Ovary (tissue), 10 donors: ENCODE data around the gene ZNF148. TPM values are rescaled to one million over a fixed set of nuclear protein-coding genes. Genes with fewer than 3 reads are reported as not detected.

Source experiments
- DNase-seq, 5 donors: peaks; one replicate each; pipeline ENCODE4 v3.0.0-alpha.2; 2019 to 2020
- H3K27ac ChIP-seq, 2 donors: fragments of 200-600 bp; one replicate each; pipeline versions ENCODE4 v1.5.1 to v1.8.0; 2019 to 2022
- H3K27me3 ChIP-seq: fragments of 200-600 bp; one replicate; pipeline ENCODE4 v1.8.0; 2022
- H3K36me3 ChIP-seq: fragments of 200-600 bp; sonication (generic); one replicate; pipeline ENCODE4 v1.5.1; 2019
- H3K4me1 ChIP-seq: one replicate; pipeline ENCODE4 v1.8.1; 2013; ENCODE audit warnings: mild to moderate bottlenecking, moderate library complexity; ENCODE audit not compliant: insufficient read depth
- H3K4me3 ChIP-seq: fragments of 200-600 bp; sonication (generic); one replicate; pipeline ENCODE4 v1.5.1; 2017
- H3K9me3 ChIP-seq, 2 donors: fragments of 200-600 bp in 1 of 2; sonication (generic) in 1 of 2; one replicate each; pipeline versions ENCODE4 v1.5.1 to v1.8.1; 2013 to 2019; ENCODE audit warnings: mild to moderate bottlenecking in 1 of 2, moderate library complexity in 1 of 2
- EP300 ChIP-seq: sonication (generic); formaldehyde crosslinking; IDR thresholded peaks from one replicate; pipeline ENCODE4 v1.6.1; 2017; ENCODE audit warnings: antibody characterized with exemption
- POLR2A ChIP-seq: fragments of 450-650 bp; IDR thresholded peaks from one replicate; pipeline ENCODE4 v1.6.1; 2017; ENCODE audit warnings: antibody characterized with exemption, mild to moderate bottlenecking, moderate library complexity
- WGBS, 3 donors: extraction: QIAGEN DNeasy Blood & Tissue Kit in 1 of 3; methylation state at CpG; one replicate each; pipeline versions ENCODE4 v1.1.5 to v1.1.7; 2013 to 2017; 5-methylcytosine and 5-hydroxymethylcytosine counted together
- intact Hi-C, 4 donors: fragments of 100-400 bp; cut with DNase I; formaldehyde crosslinking; loops; one replicate each; pipeline versions ENCODE4 v1.11.0 to v1.15.1; 2022 to 2023
- long read RNA-seq, 3 donors: library from polyadenylated mRNA in 2 of 3; unstranded in 2 of 3; transcript quantifications; one replicate each; pipeline ENCODE4 v2.0.0 and lab custom pipeline, GENCODE V29; 2021 to 2026
- polyA plus RNA-seq, 2 donors: library from polyadenylated mRNA; stranded (reverse); fragments of 200-250 nt in 1 of 2; fragments of 350-450 nt in 1 of 2; fragmentation: Illumina TruSeq in 1 of 2; extraction: RNeasy Lipid Tissue Mini Kit (QIAGEN cat#74804) in 1 of 2; gene quantifications; one replicate each; pipeline ENCODE4 v1.2.3, GENCODE V29; 2013 to 2014
- total RNA-seq, 7 donors: library from RNA; depleted of rRNA in 2 of 7; stranded (reverse); fragments of >200 nt in 2 of 7; fragmentation: NEBNext Ultra II Directional in 3 of 7; extraction: Animal tissue kit (Norgen Biotek cat#: 25700) in 3 of 7; gene quantifications; one replicate each; pipeline versions ENCODE4 v1.1.0 to v1.2.4, GENCODE V29; 2016 to 2023
- TF ChIP-seq, protein P1 (sequence below), 3 donors: fragments of 450-650 bp in 2 of 3; fragments of 200-600 bp in 1 of 3; IDR thresholded peaks; one replicate each; pipeline versions ENCODE4 v1.5.1 to v1.8.0; 2016 to 2022; ENCODE audit warnings: antibody characterized with exemption in 3 of 3, mild to moderate bottlenecking in 1 of 3
- donor health status: DM: no; HTN: no; CAD: no; lungs with moderate emphysema.
- donor health status: DM: no; HTN: no; CAD: no.
- donor health status: Bipolar disorder and iron deficiency.
- donor health status: DM: yes; HTN: yes; CAD: no.
- donor health status: DM: no; HTN: no; CAD: no.
- donor health status: DM: yes; HTN: yes; CAD: no.

Gene ZNF148, protein sequence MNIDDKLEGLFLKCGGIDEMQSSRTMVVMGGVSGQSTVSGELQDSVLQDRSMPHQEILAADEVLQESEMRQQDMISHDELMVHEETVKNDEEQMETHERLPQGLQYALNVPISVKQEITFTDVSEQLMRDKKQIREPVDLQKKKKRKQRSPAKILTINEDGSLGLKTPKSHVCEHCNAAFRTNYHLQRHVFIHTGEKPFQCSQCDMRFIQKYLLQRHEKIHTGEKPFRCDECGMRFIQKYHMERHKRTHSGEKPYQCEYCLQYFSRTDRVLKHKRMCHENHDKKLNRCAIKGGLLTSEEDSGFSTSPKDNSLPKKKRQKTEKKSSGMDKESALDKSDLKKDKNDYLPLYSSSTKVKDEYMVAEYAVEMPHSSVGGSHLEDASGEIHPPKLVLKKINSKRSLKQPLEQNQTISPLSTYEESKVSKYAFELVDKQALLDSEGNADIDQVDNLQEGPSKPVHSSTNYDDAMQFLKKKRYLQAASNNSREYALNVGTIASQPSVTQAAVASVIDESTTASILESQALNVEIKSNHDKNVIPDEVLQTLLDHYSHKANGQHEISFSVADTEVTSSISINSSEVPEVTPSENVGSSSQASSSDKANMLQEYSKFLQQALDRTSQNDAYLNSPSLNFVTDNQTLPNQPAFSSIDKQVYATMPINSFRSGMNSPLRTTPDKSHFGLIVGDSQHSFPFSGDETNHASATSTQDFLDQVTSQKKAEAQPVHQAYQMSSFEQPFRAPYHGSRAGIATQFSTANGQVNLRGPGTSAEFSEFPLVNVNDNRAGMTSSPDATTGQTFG
- total RNA-seq (10 to 100 TPM; 22.2 to 98.8 (median 67.4) TPM), polyA plus RNA-seq (10 to 100 TPM in 1 of 2 donors, 1 to 10 TPM in 1; 9.1 to 19.1 TPM)
- long read RNA-seq, donor 1, full-length matches to known transcripts, result 78 of 127 reads
- long read RNA-seq, donor 1, partial matches to known transcripts, result 5 of 127 reads
- long read RNA-seq, donor 1, other reads (novel, unspliced or antisense), result 44 of 127 reads
- long read RNA-seq, donor 2, full-length matches to known transcripts, result 7 of 7 reads
- long read RNA-seq, donor 2, partial matches to known transcripts, result 0 of 7 reads
- long read RNA-seq, donor 2, other reads (novel, unspliced or antisense), result 0 of 7 reads
- long read RNA-seq, donor 3, full-length matches to known transcripts, result 14 of 19 reads
- long read RNA-seq, donor 3, partial matches to known transcripts, result 0 of 19 reads
- long read RNA-seq, donor 3, other reads (novel, unspliced or antisense), result 5 of 19 reads

DNA sequence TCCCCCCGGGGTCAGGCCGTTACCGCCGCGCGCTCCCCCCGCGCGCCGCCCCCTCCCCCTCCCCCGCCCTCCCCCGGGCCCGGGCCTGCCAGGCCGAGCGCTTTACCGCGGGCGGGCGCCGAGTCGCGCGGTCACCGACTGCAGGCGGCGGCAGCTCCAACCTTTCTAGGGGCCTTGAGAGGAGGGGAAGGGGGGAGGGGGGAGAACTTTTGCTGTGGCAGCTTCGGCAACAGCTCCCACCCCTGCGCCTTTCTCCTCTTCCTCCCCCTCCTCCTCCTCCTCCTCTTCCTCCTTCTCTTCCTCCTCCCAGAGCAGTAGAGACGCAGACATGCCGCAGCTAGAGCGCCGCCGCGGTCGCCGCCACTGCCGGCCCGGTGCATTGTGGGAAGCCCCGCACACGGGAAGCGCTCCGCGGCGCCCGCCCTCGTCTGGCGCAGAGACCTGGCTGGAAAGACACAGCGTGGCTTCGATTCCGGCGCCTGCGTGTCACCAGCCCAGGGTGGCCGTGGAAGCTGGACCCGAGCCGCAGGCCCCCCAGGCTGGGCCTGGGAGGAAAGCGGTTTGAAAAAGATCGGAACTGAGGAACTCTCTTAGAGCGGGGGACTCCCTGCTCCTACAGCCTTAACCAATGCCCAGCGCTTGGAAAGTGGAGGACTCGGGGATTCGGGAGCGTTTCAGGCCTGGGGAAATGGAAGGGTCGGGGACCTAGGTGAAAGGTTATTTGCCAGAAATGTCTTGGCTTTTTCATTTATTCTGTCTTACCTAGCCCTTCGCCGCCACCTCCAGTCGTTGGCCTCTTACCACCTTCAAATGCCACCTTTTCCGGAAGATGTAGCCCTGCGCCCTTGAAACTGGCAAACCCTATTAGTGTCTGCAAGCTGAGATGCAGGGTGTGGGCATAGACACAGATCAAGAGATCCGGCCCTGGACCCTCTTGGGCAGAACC is at the start of gene ZNF148:
Gene ZNF148, minus strand, starts transcription at position 330 of the 946 bp plus-strand sequence. CDS start 61,685 bp downstream, outside the sequence.
- 0 to 1% (median 1%) methylated on average over 48 to 68 of the region's 69 CpGs for WGBS, 3 donors
- H3K9me3 ChIP-seq, result no peaks in the 10 kb centered on the region
- intact Hi-C loops, result loop anchor here in 1 of 4 donors (10.0 kb wide), 2 partner anchors 380 to 1340 kb away; partner anchors contain the start of gene KALRN
- peaks cover 6% of the 10 kb centered on the region for H3K4me1 ChIP-seq
- H3K27ac ChIP-seq, result peak within 1 kb of the TSS; percentile 45 to 85
- TF ChIP-seq, protein P1, sequence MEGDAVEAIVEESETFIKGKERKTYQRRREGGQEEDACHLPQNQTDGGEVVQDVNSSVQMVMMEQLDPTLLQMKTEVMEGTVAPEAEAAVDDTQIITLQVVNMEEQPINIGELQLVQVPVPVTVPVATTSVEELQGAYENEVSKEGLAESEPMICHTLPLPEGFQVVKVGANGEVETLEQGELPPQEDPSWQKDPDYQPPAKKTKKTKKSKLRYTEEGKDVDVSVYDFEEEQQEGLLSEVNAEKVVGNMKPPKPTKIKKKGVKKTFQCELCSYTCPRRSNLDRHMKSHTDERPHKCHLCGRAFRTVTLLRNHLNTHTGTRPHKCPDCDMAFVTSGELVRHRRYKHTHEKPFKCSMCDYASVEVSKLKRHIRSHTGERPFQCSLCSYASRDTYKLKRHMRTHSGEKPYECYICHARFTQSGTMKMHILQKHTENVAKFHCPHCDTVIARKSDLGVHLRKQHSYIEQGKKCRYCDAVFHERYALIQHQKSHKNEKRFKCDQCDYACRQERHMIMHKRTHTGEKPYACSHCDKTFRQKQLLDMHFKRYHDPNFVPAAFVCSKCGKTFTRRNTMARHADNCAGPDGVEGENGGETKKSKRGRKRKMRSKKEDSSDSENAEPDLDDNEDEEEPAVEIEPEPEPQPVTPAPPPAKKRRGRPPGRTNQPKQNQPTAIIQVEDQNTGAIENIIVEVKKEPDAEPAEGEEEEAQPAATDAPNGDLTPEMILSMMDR (IDR thresholded peaks at IDR 0.05), result no peak
- peak; percentile 71 for TF ChIP-seq POLR2A
- DNase-seq, result peak; percentile 85 to 93 (median 90)
- no peaks in the 10 kb centered on the region for H3K27me3 ChIP-seq
- H3K4me3 ChIP-seq, result peak within 1 kb of the TSS; percentile 55
- no peaks in the 10 kb centered on the region for H3K36me3 ChIP-seq

DNA sequence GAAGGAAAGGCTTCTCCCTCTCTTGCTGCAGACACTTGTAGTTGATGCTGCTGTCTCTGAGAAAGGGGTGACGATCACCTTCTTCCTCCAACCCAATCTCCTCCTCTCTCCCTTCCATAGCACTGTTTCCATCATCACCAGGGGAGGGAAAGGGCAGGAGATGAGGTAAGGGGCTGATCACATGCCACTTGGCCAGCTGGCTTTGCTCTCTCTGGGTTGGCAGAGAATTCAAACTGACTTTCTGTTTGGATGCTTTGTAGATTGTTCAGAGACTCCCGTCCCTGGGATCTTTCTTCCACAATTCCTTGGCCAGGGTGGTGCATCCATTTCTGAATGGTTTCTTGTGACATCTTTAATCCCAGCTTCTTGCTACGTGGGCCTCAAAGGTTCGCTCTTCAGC is 43.2 kb upstream of the ZNF148 start:
- no peak overlapping the region for H3K27ac ChIP-seq
- H3K9me3 ChIP-seq, result no peaks in the 10 kb centered on the region
- no peaks in the 10 kb centered on the region for H3K4me1 ChIP-seq
- intact Hi-C loops, result no loop called here
- no peaks in the 10 kb centered on the region for H3K36me3 ChIP-seq
- DNase-seq, result no peak
- no peak overlapping the region for H3K4me3 ChIP-seq
- 81 to 91% (median 84%) methylated on average over 4 of the region's 4 CpGs for WGBS, 3 donors
- no peaks in the 10 kb centered on the region for H3K27me3 ChIP-seq
- TF ChIP-seq, protein P1 (IDR thresholded peaks at IDR 0.05), result no peak
- TF ChIP-seq POLR2A, result no peak

DNA sequence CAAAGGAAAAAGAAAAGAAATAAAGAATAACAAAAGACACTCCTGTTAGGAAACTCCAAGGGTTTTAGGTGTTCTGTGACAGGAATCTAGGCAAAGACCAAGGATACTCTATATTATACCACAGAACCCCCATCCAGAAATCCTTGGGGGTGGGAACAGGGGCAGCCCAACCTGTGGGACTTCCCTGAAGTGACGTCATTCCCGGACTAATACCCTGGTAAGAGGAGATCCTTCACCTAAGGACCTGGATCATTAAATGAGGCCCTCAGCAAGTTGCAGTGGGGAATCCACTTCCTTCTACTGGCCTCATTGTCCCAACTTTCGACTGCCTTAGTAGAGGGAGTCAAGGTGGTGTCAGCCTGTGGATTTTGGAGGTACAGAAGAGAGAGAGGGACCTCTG is 41.1 kb upstream of the ZNF148 start:
- intact Hi-C loops, result no loop called here
- TF ChIP-seq POLR2A, result no peak
- TF ChIP-seq EP300, result no peak
- TF ChIP-seq, protein P1 (IDR thresholded peaks at IDR 0.05), result no peak
- 66 to 73% (median 70%) methylated on average over 3 of the region's 3 CpGs for WGBS, 3 donors
- Histone ChIP-seq H3K4me1 (no peaks in the 10 kb centered on the region), H3K9me3 (no peaks in the 10 kb centered on the region), H3K27me3 (no peaks in the 10 kb centered on the region), H3K27ac (no peak overlapping the region), H3K36me3 (no peaks in the 10 kb centered on the region), H3K4me3 (no peak overlapping the region)
- no peak for DNase-seq
